ENCODE data around the gene LAGE3.

LAGE3 gene

DNA sequence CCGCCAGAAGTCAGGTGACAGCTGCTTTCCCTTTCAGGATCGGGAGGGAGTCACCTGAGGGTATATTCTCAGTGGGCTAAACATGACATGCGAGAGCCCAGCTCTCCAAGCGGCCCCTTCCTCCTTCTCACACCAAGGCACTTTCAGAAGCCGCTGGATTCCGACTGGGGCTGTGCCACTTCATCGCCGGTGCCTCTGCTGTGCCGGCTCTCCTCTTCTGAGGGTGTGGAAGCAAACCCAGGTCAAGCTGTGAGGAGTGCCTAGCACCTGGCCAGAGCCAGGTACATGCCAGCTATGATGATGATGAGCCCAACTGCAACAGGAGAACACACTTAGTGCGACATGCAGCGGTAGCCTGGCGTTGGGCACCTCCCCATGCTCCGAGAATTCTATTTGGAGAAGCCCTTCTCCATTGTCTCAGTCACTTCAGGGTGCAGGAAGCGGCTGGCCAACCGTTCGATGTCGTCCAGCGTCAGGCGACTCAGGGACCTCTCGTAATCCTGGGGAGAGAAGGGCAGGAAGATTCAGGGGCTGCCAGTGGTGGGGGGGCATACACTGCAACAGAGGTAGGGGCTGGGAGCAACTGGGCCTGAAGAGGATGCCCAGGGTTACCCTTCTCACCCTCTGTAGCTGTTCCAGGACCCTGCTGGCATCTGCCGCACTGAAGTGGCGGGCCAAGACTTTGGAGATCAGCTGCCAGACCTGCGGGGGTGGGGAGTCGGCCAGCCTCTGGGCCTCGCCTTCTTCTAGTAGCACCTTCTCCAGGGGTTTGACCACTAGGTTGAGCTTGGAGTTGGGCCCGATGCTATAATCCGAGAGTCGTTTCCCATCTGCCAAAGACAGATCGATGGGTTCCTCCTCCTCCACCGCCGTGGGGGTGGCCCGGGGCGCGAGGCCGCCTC lies 6.3 kb upstream of the LAGE3 start:
- DNase-seq (ENCODE audit: low read depth in 2 of 2): peak in 1 of 2 donors; percentile 5
- H3K4me3 ChIP-seq (replicated peaks in 1 of 2; ENCODE audit: low read depth in 2 of 2, low read length in 2 of 2): peak overlapping the region; percentile 34 to 64
- TF ChIP-seq CTCF (IDR thresholded peaks at IDR 0.05; ENCODE audit: low read depth, low read length): no peak

GRCh38 chrX:154484255-154485149 lies 5.4 kb upstream of the LAGE3 start:
- TF ChIP-seq CTCF (IDR thresholded peaks at IDR 0.05; ENCODE audit: low read depth, low read length): no peak
- H3K4me3 ChIP-seq (replicated peaks in 1 of 2; ENCODE audit: low read depth in 2 of 2, low read length in 2 of 2): no peak overlapping the region
- peak in 1 of 2 donors; percentile 10 for DNase-seq (ENCODE audit: low read depth in 2 of 2)

- TF ChIP-seq CTCF (IDR thresholded peaks at IDR 0.05; ENCODE audit: low read depth, low read length): no peak
- DNase-seq (ENCODE audit: low read depth in 2 of 2): no peak
- H3K4me3 ChIP-seq (replicated peaks in 1 of 2; ENCODE audit: low read depth in 2 of 2, low read length in 2 of 2): no peak overlapping the region
These were observed 4.2 kb upstream of the LAGE3 start for GRCh38 chrX:154483325-154483724.

GRCh38 chrX:154482786-154483185 lies 3.7 kb upstream of the LAGE3 start:
- no peak overlapping the region for H3K4me3 ChIP-seq (replicated peaks in 1 of 2; ENCODE audit: low read depth in 2 of 2, low read length in 2 of 2)
- no peak for TF ChIP-seq CTCF (IDR thresholded peaks at IDR 0.05; ENCODE audit: low read depth, low read length)
- DNase-seq (ENCODE audit: low read depth in 2 of 2): no peak

- DNase-seq (ENCODE audit: low read depth in 2 of 2): no peak
- no peak overlapping the region for H3K4me3 ChIP-seq (replicated peaks in 1 of 2; ENCODE audit: low read depth in 2 of 2, low read length in 2 of 2)
- no peak for TF ChIP-seq CTCF (IDR thresholded peaks at IDR 0.05; ENCODE audit: low read depth, low read length)
These were observed 3.0 kb upstream of the LAGE3 start for GRCh38 chrX:154481911-154482601.

DNA sequence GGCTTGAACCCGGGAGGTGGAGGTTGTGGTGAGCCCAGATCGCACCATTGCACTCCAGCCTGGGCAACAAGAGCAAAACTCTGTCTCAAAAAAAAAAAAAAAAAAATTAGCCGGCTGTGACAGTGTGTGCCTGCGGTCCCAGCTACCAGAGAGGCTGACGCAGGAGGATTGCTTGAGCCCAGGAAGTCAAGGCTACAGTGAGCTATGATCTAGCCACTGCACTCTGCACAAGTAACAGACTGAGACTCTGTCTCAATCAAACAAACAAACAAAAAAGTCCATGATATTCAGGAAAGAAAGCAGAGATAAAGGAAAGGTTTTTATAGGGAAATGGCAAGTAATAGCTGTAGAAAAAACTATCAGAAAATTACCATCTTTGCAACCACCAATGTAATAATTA lies 2.1 kb upstream of the LAGE3 start:
- TF ChIP-seq CTCF (IDR thresholded peaks at IDR 0.05; ENCODE audit: low read depth, low read length): no peak
- DNase-seq (ENCODE audit: low read depth in 2 of 2): no peak
- H3K4me3 ChIP-seq (replicated peaks in 1 of 2; ENCODE audit: low read depth in 2 of 2, low read length in 2 of 2): no peak overlapping the region
